PC-3 (cell line): ENCODE measurements around the gene TRABD2B. TPM values are rescaled to one million over a fixed set of nuclear protein-coding genes. Genes with fewer than 3 reads are reported as not detected.

Experiments
- ATAC-seq: fragments of 200-7000 bp; cut with Tn5 transposase; 2 replicates; pipeline ENCODE4 v1.9.1; 2020; ENCODE audit warnings: mild to moderate bottlenecking, moderate library complexity
- BruUV-seq: library from RNA; stranded (reverse); fragments of 400-500 nt; replicated peaks from 2 replicates; lab custom pipeline; 2021; lab: Mats Ljungman, UMichigan
- CTCF ChIA-PET: fragments of 300-600 bp; sonication (Branson Sonifier 250); formaldehyde crosslinking; loops from one replicate; lab custom pipeline; 2022; ENCODE audit warnings: antibody characterized with exemption; lab: Charles Lee
- POLR2A ChIA-PET: fragments of 300-600 bp; sonication (Branson Sonifier 250); formaldehyde crosslinking; loops from one replicate; lab custom pipeline; 2022; ENCODE audit warnings: antibody characterized with exemption; ENCODE audit not compliant: unreplicated experiment; lab: Charles Lee
- DNase-seq: peaks from one replicate; pipeline ENCODE4 v3.0.0-alpha.2; 2015
- H2AFZ ChIP-seq: fragments of 300-600 bp; sonication (generic); 2 replicates; pipeline ENCODE4 v1.6.0; 2016; ENCODE audit warnings: antibody characterized with exemption, low read length
- H3F3A ChIP-seq: fragments of 300-600 bp; sonication (generic); one replicate; pipeline ENCODE4 v1.6.0; 2017; ENCODE audit warnings: antibody characterized with exemption, low read length, control low read depth, mild to moderate bottlenecking; ENCODE audit not compliant: unreplicated experiment
- H3K27ac ChIP-seq: fragments of 300-600 bp; sonication (generic); 2 replicates; pipeline ENCODE4 v1.5.1; 2016; ENCODE audit warnings: mild to moderate bottlenecking, low read length
- H3K27me3 ChIP-seq: fragments of 300-600 bp; sonication (generic); 2 replicates; pipeline ENCODE4 v1.6.1; 2016; ENCODE audit warnings: low read length, mixed read lengths
- H3K36me3 ChIP-seq: fragments of 300-600 bp; sonication (generic); 2 replicates; pipeline ENCODE4 v1.6.1; 2016; ENCODE audit warnings: low read depth, mixed run types, low read length, mixed read lengths
- H3K4me1 ChIP-seq: fragments of 300-600 bp; sonication (generic); 2 replicates; pipeline ENCODE4 v1.5.1; 2016; ENCODE audit warnings: low read length; ENCODE audit not compliant: insufficient read depth
- H3K4me2 ChIP-seq: fragments of 300-600 bp; sonication (generic); 2 replicates; pipeline ENCODE4 v1.6.0; 2016; ENCODE audit warnings: low read length
- H3K4me3 ChIP-seq: fragments of 300-600 bp; sonication (generic); 2 replicates; pipeline ENCODE4 v1.5.1; 2016; ENCODE audit warnings: mild to moderate bottlenecking, low read length, mixed read lengths
- H3K79me2 ChIP-seq: fragments of 300-600 bp; sonication (generic); 2 replicates; pipeline ENCODE4 v1.6.1; 2017; ENCODE audit warnings: low read length, mixed read lengths
- H3K9ac ChIP-seq: fragments of 300-600 bp; sonication (generic); 2 replicates; pipeline ENCODE4 v1.6.0; 2016; ENCODE audit warnings: mild to moderate bottlenecking, low read length
- H3K9me2 ChIP-seq: fragments of 300-600 bp; sonication (generic); replicated peaks from 2 replicates; pipeline ENCODE4 v1.6.1; 2016; ENCODE audit warnings: mixed run types, low read length, mixed read lengths
- H3K9me3 ChIP-seq: fragments of 300-600 bp; sonication (generic); 2 replicates; pipeline ENCODE4 v1.6.1; 2016; ENCODE audit warnings: low read length, mixed read lengths
- H4K20me1 ChIP-seq: fragments of 300-600 bp; sonication (generic); 2 replicates; pipeline ENCODE4 v1.6.1; 2016; ENCODE audit warnings: low read length, mixed read lengths
- EZH2 ChIP-seq: fragments of 300-600 bp; sonication (generic); IDR thresholded peaks from one replicate; pipeline ENCODE4 v1.6.1; 2017; ENCODE audit warnings: antibody characterized with exemption, mild to moderate bottlenecking, low read length; ENCODE audit not compliant: unreplicated experiment
- EZH2phosphoT487 ChIP-seq: fragments of 300-600 bp; sonication (generic); IDR thresholded peaks from 2 replicates; pipeline ENCODE4 v1.6.1; 2018; ENCODE audit warnings: mild to moderate bottlenecking, antibody characterized with exemption, low read length, borderline replicate concordance
- intact Hi-C: fragments of 100-400 bp; cut with micrococcal nuclease; formaldehyde crosslinking; loops from 2 replicates; pipeline ENCODE4 v1.9.0; 2023
- total RNA-seq: library from RNA; depleted of rRNA; stranded (reverse); fragments of >200 nt; gene quantifications from 2 replicates; pipeline ENCODE4 v1.2.3, GENCODE V29; 2014
- TF ChIP-seq, protein P1 (sequence below): fragments of 300-600 bp; sonication (generic); conservative IDR thresholded peaks from 2 replicates; pipeline ENCODE4 v1.5.1; 2017; ENCODE audit warnings: antibody characterized with exemption, low read depth, mild to moderate bottlenecking, low read length

The TRABD2B gene
- total RNA-seq, 1 experiment from 2014 or later, result 0.44 TPM

DNA sequence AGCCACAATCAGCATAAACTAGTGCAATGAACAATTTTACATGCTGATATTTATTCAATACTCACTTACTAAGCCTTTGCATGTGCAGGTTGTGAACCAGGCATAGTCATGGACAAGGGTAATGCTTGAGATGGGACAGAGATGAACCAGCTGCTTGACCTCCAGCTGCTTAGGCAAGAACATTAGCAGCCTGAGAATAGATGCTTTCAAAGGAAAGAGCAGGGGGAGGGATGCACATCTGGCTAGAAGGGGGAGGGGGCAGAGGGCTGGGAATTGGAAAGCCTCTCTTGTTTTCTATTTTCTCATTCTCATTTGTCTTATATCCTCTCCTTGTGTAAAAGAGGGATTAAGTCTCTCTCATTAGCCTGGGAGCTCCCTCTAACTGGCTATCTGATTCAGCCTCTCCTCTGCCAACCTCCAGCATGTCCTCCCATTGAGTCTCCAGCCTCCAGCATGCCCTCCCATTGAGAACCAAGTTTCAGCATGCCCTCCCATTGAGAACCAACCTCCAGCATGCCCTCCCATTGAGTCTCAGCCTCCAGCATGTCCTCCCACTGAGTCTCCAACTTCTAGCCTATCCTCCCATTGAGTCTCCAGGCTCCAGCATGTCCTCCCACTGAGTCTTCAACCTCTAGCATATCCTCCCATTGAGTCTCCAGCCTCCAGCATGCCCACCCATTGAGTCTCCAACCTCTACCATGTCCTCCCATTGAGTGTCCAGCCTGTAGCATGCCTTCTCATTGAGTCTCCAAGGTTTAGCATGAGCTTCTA is 38.4 kb upstream of the TRABD2B start:
- peaks cover 3% of the 10 kb centered on the region; the same call in 1 of the 2 replicates for H3K27me3 ChIP-seq
- POLR2A ChIA-PET, result no interaction called here
- BruUV-seq, result no TSS peak
- TF ChIP-seq, protein P1, sequence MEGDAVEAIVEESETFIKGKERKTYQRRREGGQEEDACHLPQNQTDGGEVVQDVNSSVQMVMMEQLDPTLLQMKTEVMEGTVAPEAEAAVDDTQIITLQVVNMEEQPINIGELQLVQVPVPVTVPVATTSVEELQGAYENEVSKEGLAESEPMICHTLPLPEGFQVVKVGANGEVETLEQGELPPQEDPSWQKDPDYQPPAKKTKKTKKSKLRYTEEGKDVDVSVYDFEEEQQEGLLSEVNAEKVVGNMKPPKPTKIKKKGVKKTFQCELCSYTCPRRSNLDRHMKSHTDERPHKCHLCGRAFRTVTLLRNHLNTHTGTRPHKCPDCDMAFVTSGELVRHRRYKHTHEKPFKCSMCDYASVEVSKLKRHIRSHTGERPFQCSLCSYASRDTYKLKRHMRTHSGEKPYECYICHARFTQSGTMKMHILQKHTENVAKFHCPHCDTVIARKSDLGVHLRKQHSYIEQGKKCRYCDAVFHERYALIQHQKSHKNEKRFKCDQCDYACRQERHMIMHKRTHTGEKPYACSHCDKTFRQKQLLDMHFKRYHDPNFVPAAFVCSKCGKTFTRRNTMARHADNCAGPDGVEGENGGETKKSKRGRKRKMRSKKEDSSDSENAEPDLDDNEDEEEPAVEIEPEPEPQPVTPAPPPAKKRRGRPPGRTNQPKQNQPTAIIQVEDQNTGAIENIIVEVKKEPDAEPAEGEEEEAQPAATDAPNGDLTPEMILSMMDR, result no peak
- TF ChIP-seq EZH2 (no peak), EZH2phosphoT487 (no peak)
- no peak overlapping the region for H2AFZ ChIP-seq
- no peaks in the 10 kb centered on the region for H3F3A ChIP-seq
- H4K20me1 ChIP-seq, result no peaks in the 10 kb centered on the region
- H3K9me3 ChIP-seq, result no peaks in the 10 kb centered on the region
- no peaks in the 10 kb centered on the region for H3K4me1 ChIP-seq
- no peak overlapping the region for H3K4me3 ChIP-seq
- intact Hi-C loops, result no loop called here
- no peak overlapping the region for H3K9ac ChIP-seq
- no peaks in the 10 kb centered on the region for H3K79me2 ChIP-seq
- ATAC-seq, result no peak
- H3K36me3 ChIP-seq, result no peaks in the 10 kb centered on the region
- CTCF ChIA-PET, result no interaction called here
- no peak overlapping the region for H3K27ac ChIP-seq
- H3K4me2 ChIP-seq, result no peak overlapping the region
- H3K9me2 ChIP-seq, result no peaks in the 10 kb centered on the region
- DNase-seq, result no peak

DNA sequence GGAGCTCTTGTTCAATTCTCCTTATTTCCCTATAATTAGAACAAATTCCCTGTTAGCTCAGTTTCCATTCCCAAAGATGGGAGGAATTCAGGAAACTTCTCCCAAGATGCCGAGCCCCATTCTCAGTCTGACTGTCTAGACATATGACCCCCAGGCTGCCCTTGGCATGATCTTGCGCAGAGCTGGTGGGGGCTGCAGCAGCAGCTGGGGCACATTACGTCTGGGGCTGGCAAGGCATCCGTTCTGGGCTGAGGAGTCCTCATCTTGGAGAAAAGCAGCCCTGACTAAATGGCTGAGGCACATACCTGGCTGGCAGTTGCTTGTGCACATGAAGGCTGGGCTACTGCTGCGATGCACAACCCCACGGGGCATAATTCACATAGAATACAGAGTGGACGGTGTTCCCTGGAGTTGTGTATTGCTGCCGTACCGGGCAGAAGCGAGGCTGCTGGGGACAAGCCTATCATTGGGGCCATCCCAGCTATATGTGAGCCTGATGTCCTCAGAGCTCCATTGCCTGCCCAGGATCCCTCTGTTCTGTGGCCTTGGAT is 36.4 kb upstream of the TRABD2B start:
- Histone ChIP-seq H3K9ac (no peak overlapping the region), H3K9me3 (no peaks in the 10 kb centered on the region), H3K27ac (no peak overlapping the region), H3K79me2 (no peaks in the 10 kb centered on the region), H3K36me3 (no peaks in the 10 kb centered on the region), H3K4me3 (no peak overlapping the region), H3K4me1 (no peaks in the 10 kb centered on the region), H3K9me2 (no peaks in the 10 kb centered on the region), H3K4me2 (no peak overlapping the region), H2AFZ (no peak overlapping the region), H3F3A (no peaks in the 10 kb centered on the region), H4K20me1 (no peaks in the 10 kb centered on the region), H3K27me3 (no peaks in the 10 kb centered on the region)
- no peak for ATAC-seq
- POLR2A ChIA-PET, result no interaction called here
- no TSS peak for BruUV-seq
- no peak for DNase-seq
- CTCF ChIA-PET, result no interaction called here
- intact Hi-C loops, result no loop called here
- TF ChIP-seq EZH2phosphoT487, result no peak
- TF ChIP-seq, protein P1, result no peak
- TF ChIP-seq EZH2, result no peak

DNA sequence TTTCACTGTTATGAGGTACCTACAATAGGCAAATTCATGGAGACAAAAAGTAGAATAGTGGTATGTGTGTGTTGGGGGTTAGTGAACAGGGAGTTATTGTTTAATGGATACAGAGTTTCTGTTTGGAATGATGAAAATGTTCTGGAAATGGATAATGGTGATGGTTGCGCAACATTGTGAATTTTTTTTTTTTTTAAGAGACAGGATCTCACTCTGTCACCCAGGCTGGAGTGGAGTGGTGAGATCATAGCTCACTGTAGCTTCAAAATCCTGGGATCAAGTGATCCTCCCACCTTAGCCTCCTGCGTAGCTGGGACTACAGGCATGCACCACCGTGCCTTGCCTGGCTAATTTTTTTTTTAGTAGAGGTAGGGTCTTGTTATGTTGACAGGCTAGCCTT is 34.5 kb upstream of the TRABD2B start:
- Histone ChIP-seq H3K27ac (no peak overlapping the region), H3F3A (no peaks in the 10 kb centered on the region), H3K36me3 (no peaks in the 10 kb centered on the region), H3K9ac (no peak overlapping the region), H3K9me2 (no peaks in the 10 kb centered on the region), H3K9me3 (no peaks in the 10 kb centered on the region), H3K79me2 (no peaks in the 10 kb centered on the region), H3K4me3 (no peak overlapping the region), H2AFZ (no peak overlapping the region), H3K4me1 (no peaks in the 10 kb centered on the region), H3K4me2 (no peak overlapping the region), H4K20me1 (no peaks in the 10 kb centered on the region), H3K27me3 (no peaks in the 10 kb centered on the region)
- TF ChIP-seq EZH2phosphoT487 (no peak), EZH2 (no peak)
- TF ChIP-seq, protein P1, result no peak
- ChIA-PET CTCF (interaction anchor here (0.7 kb wide), 1 partner anchor 22 kb away, joined by 7 read pairs; no protein-coding TSS in a partner anchor), POLR2A (no interaction called here)
- DNase-seq, result no peak
- intact Hi-C loops, result no loop called here
- ATAC-seq, result no peak
- no TSS peak for BruUV-seq
